ENCODE measurements around the gene KCNG2.

DNA sequence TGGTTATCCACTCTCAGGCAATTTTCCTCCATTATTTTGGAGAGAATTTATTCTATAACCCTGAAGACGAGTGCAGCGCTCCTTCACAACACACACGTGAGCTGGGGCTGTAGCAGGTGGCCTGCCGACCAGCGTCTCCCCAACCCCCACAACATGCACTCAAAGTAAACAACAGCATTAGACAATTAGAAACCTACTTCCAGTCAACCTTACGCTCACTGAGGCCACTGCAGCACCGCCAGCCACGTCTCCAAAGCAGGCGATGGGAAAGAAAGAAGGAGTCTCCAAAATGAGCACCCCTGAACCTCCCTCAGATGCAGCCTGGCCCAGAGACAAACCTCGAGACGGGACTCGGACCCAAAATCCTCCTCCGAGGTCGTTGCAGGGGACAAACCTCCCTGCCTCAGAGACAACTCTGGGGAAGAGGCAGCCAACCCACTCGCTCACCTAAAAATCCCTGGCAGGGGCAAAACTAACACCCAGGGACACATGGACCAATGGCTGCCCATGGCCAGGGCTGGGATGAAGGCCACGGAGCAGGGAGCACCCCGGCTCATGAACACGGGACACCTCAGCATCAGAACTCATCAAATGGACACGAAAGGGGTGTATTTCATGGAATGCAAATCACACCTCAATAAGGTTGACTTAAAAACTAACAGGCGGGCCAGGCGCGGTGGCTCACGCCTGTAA is 151.1 kb downstream of the KCNG2 start:
- no peak for TF ChIP-seq EZH2phosphoT487 (IDR thresholded peaks at IDR 0.05; ENCODE audit: borderline replicate concordance)
- TF ChIP-seq, protein P1, sequence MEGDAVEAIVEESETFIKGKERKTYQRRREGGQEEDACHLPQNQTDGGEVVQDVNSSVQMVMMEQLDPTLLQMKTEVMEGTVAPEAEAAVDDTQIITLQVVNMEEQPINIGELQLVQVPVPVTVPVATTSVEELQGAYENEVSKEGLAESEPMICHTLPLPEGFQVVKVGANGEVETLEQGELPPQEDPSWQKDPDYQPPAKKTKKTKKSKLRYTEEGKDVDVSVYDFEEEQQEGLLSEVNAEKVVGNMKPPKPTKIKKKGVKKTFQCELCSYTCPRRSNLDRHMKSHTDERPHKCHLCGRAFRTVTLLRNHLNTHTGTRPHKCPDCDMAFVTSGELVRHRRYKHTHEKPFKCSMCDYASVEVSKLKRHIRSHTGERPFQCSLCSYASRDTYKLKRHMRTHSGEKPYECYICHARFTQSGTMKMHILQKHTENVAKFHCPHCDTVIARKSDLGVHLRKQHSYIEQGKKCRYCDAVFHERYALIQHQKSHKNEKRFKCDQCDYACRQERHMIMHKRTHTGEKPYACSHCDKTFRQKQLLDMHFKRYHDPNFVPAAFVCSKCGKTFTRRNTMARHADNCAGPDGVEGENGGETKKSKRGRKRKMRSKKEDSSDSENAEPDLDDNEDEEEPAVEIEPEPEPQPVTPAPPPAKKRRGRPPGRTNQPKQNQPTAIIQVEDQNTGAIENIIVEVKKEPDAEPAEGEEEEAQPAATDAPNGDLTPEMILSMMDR (conservative IDR thresholded peaks at IDR 0.05; ENCODE audit: low read length) = no peak

Data from Loucy (cell line).